ENCODE results near the gene TBX21.

TBX21 gene

GRCh38 chr17:47694581-47695428 is 38.2 kb upstream of the TBX21 start:
- peak; percentile 25 for DNase-seq
- Histone ChIP-seq H4K20me1 (ENCODE audit: insufficient read depth, low read length) (peaks cover 35% of the 10 kb centered on the region), H3K79me2 (ENCODE audit: insufficient read depth, low read length) (no peaks in the 10 kb centered on the region), H3K9me3 (ENCODE audit: insufficient read depth, low read length, severe bottlenecking) (no peaks in the 10 kb centered on the region), H2AFZ (ENCODE audit: low read depth, low read length) (peak overlapping the region; percentile 67), H3K4me1 (ENCODE audit: insufficient read depth, low read length) (peaks cover 31% of the 10 kb centered on the region), H3K36me3 (ENCODE audit: insufficient read depth, low read length) (no peaks in the 10 kb centered on the region), H3K9ac (ENCODE audit: low read depth, low read length) (peak overlapping the region; percentile 60), H3K27me3 (ENCODE audit: insufficient read depth, low read length, poor library complexity) (peaks cover 13% of the 10 kb centered on the region), H3K4me2 (ENCODE audit: insufficient read depth, low read length) (peak overlapping the region; percentile 85), H3K27ac (ENCODE audit: low read length) (no peak overlapping the region), H3K4me3 (ENCODE audit: low read depth in 1 of 2, low read length in 2 of 2) (peak overlapping the region; percentile 62 to 63)
- TF ChIP-seq CTCF (IDR thresholded peaks at IDR 0.05; ENCODE audit: borderline replicate concordance, extremely low read depth, low read length, poor library complexity, severe bottlenecking) (no peak), EZH2 (IDR thresholded peaks at IDR 0.05; ENCODE audit: borderline replicate concordance, low read depth, low read length, severe bottlenecking) (no peak)
- peak; percentile 61 for ATAC-seq (ENCODE audit: insufficient read depth, low read depth)

GRCh38 chr17:47695429-47696376 is 37.3 kb upstream of the TBX21 start:
- Histone ChIP-seq H3K4me3 (ENCODE audit: low read depth in 1 of 2, low read length in 2 of 2) (peak overlapping the region in 1 of 2 experiments; percentile 62; a peak in 3 of 4 replicates), H3K4me1 (ENCODE audit: insufficient read depth, low read length) (peaks cover 31% of the 10 kb centered on the region), H3K27me3 (ENCODE audit: insufficient read depth, low read length, poor library complexity) (peaks cover 13% of the 10 kb centered on the region), H2AFZ (ENCODE audit: low read depth, low read length) (no peak overlapping the region), H3K9ac (ENCODE audit: low read depth, low read length) (peak overlapping the region; percentile 60; the same call in 1 of the 2 replicates), H3K79me2 (ENCODE audit: insufficient read depth, low read length) (no peaks in the 10 kb centered on the region), H3K9me3 (ENCODE audit: insufficient read depth, low read length, severe bottlenecking) (no peaks in the 10 kb centered on the region), H3K4me2 (ENCODE audit: insufficient read depth, low read length) (peak overlapping the region; percentile 85), H3K27ac (ENCODE audit: low read length) (no peak overlapping the region), H4K20me1 (ENCODE audit: insufficient read depth, low read length) (peaks cover 35% of the 10 kb centered on the region), H3K36me3 (ENCODE audit: insufficient read depth, low read length) (no peaks in the 10 kb centered on the region)
- DNase-seq (no peak), ATAC-seq (ENCODE audit: insufficient read depth, low read depth) (no peak)
- no peak for TF ChIP-seq CTCF (IDR thresholded peaks at IDR 0.05; ENCODE audit: borderline replicate concordance, extremely low read depth, low read length, poor library complexity, severe bottlenecking)
- TF ChIP-seq EZH2 (IDR thresholded peaks at IDR 0.05; ENCODE audit: borderline replicate concordance, low read depth, low read length, severe bottlenecking), result no peak

- TF ChIP-seq EZH2 (IDR thresholded peaks at IDR 0.05; ENCODE audit: borderline replicate concordance, low read depth, low read length, severe bottlenecking), result no peak
- no peak for TF ChIP-seq CTCF (IDR thresholded peaks at IDR 0.05; ENCODE audit: borderline replicate concordance, extremely low read depth, low read length, poor library complexity, severe bottlenecking)
- Histone ChIP-seq H3K79me2 (ENCODE audit: insufficient read depth, low read length) (no peaks in the 10 kb centered on the region), H3K9ac (ENCODE audit: low read depth, low read length) (no peak overlapping the region), H3K4me2 (ENCODE audit: insufficient read depth, low read length) (no peak overlapping the region), H3K36me3 (ENCODE audit: insufficient read depth, low read length) (no peaks in the 10 kb centered on the region), H2AFZ (ENCODE audit: low read depth, low read length) (no peak overlapping the region), H3K4me3 (ENCODE audit: low read depth in 1 of 2, low read length in 2 of 2) (no peak overlapping the region), H3K4me1 (ENCODE audit: insufficient read depth, low read length) (peaks cover 31% of the 10 kb centered on the region), H3K9me3 (ENCODE audit: insufficient read depth, low read length, severe bottlenecking) (no peaks in the 10 kb centered on the region), H3K27me3 (ENCODE audit: insufficient read depth, low read length, poor library complexity) (peaks cover 13% of the 10 kb centered on the region), H4K20me1 (ENCODE audit: insufficient read depth, low read length) (peaks cover 33% of the 10 kb centered on the region), H3K27ac (ENCODE audit: low read length) (no peak overlapping the region)
- DNase-seq (no peak), ATAC-seq (ENCODE audit: insufficient read depth, low read depth) (no peak)
Measured at GRCh38 chr17:47696717-47697642, 36.1 kb upstream of the TBX21 start.

Measured in DND-41 (cell line).